Gastrocnemius medialis (tissue), 4 donors: ENCODE data around the gene LGMN.

Experiments
- CTCF ChIP-seq, 5 experiments: fragments of 450-650 bp in 3 of 5; fragments of 200-600 bp in 2 of 5; sonication (generic) in 2 of 5; IDR thresholded peaks in 4 of 5; conservative IDR thresholded peaks in 1 of 5; 1 replicate in 4 of 5; 2 replicates in 1 of 5; pipeline ENCODE4 v1.5.1; 2016 to 2019; ENCODE audit warnings: antibody characterized with exemption in 5 of 5, mild to moderate bottlenecking in 3 of 5, moderate library complexity in 3 of 5
- POLR2A ChIP-seq, 2 donors: fragments of 450-650 bp; IDR thresholded peaks; one replicate each; pipeline ENCODE4 v1.6.1; 2017; ENCODE audit warnings: antibody characterized with exemption in 2 of 2, mild to moderate bottlenecking in 2 of 2, moderate library complexity in 2 of 2

GRCh38 chr14:92724516-92725340 is 23.7 kb downstream of the LGMN start:
- TF ChIP-seq CTCF (IDR thresholded peaks at IDR 0.05 in 4 of 5, conservative IDR thresholded peaks at IDR 0.05 in 1 of 5) (no peak), POLR2A (IDR thresholded peaks at IDR 0.05) (no peak)
